C4-2B (cell line): ENCODE results near the gene MRPL11.

Experiments used
- CTCF ChIP-seq: fragments of 450-650 bp; conservative IDR thresholded peaks from 2 replicates; pipeline ENCODE4 v1.5.1; 2017; ENCODE audit warnings: mild to moderate bottlenecking
- ZFX ChIP-seq: fragments of 450-650 bp; IDR thresholded peaks from 2 replicates; pipeline ENCODE4 v1.6.1; 2017

DNA sequence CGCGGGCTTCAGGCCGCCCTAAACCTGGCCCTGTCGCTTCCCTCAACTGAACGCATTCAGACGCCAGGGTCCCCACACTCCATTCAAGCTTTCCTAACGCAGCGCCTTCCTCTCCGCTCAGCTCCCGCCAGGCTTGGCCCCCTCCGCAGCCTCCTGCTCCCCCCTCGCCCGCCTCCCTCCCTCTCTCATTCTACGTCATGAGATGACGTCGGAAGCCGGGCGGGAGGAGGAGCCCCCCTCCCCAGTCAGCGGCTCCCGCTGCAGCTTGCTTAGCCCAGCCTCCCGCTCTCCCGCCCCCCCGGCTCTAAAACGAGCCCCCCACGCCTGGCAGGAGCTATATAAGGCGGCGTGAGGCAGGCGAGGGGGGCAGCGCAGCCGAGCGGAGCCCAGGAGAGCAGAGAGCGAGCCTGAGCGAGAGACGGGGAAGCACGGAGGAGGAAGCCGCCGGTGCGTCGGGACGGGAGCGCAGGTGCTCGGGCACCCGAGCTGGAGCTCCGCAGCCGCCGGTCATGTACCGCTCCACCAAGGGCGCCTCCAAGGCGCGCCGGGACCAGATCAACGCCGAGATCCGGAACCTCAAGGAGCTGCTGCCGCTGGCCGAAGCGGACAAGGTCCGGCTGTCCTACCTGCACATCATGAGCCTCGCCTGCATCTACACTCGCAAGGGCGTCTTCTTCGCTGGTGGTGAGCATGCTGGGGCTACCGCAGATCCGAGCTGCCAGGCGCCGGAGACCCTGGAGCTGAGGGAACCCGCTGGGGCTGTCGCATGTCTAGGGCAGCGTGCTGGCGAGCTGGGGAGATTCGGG is 17.8 kb downstream of the MRPL11 start, which contains the start of gene NPAS4:
- TF ChIP-seq CTCF: no peak
- no peak for TF ChIP-seq ZFX
